GM21390 (cell line): ENCODE data around the gene AOPEP.

Experiments used
- ATAC-seq: cut with Tn5 transposase; IDR thresholded peaks from one replicate; pipeline ENCODE4 v1.9.1; 2021; ENCODE audit not compliant: unreplicated experiment

Gene AOPEP

DNA sequence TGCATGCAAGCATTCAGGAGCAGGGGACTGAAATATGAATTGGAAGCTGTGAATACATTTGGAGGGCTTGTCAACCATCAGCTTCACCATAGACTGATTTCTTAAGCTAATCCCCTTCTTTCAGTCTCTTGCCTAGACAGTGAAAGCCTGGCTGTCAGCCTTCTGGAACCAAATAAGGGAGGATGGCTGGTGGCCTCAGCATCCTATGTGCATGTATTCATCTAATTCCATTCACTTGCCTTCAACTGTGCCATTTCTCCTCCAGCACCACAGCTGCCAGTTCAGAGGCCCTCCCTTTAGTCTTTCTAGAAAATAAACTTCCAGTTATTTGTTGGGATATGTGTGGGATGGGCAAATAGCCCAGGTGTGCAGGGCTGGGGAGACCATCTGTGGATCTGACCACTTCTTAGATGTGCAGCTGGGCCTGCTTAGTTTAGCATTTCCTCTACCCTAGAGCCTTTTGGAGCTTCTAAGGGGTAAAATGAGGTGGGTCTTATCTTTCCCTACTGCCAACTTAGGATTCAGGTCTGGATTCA lies 62.1 kb downstream of the AOPEP start:
- no peak for ATAC-seq

DNA sequence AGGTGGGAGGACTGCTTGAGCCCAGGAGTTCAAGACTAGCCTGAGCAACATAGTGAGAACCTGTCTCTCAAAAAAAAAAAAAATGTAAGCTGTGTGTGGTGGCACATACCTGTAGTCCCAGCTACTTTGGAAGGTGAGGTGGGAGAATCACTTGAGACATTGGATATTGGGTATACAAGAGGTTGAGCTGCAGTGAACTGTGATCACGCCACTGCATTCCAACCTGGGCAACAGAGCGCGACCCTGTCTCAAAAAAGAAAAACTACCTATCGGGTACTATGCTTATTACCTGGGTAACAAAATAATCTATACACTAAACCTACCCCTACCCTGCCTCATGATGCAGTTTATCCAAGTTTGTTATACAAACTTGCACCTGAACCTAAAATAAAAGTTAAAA lies 64.9 kb downstream of the AOPEP start:
- ATAC-seq: no peak

DNA sequence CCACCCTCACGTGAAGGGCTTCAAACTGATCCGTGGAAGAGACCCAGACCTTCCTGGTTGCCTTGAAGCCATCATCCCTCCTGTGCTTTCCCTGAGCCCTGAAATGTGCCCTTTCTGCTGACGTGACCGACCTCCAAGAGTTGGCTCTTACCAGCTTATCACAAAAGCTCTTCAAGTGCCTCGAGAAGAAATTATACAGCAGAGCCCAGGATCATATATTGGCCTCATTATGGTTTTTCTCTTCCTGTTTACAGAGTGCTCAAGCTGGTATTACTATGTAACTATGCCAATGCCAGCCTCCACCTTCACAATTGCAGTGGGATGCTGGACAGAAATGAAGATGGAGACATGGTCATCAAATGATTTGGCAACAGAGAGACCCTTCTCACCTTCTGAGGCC lies 66.0 kb downstream of the AOPEP start:
- ATAC-seq: no peak

DNA sequence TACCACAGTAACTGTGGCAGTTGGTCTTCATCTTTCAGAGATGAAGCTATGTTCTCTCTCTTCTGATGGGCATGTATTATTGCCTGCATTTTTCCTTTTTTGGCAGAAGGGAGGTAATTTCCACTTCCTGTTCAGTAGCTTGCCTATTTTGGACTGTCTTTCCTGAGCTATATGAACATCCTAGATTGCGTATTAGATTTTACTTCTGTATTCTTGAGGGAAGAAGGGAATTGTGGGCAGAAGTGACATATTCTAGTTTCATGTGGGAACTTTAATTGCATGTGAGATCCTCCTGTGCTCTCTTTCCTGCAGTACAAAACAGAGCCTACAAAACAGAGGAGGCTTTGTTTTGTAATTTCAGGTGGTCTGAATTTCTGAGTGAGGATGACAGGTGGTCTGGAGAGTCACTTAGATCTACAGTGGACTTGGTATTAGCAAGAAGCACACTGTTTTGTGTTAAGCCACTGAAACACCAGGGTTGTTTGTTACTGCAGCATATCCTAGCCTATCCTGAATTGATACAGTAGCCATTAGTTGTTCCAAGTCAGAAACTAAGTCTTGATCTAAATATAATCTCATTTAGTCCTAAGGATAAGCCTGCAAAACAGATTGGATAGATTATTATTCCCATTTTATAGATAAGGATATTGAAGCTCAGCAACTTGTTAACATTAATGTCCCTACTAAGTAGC lies 68.1 kb downstream of the AOPEP start:
- no peak for ATAC-seq

DNA sequence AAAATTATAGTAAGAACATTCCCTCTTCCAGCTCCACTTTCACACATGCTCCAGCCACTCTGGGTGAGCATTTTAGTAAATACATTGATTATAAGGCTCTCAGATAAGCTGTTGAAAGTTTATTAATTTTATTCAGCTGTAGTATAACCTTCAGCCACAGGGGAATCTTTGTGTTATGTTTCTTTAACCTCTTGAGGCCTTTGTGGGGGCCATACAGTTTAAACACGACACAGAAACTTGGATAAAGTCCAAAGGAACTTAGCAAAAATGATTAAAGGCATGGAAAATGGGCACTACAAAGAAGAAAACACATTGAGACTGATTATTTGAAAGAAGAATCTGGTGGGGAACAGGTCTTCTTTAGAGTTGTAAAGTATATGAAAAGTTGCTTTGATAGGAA lies 70.2 kb downstream of the AOPEP start:
- no peak for ATAC-seq

DNA sequence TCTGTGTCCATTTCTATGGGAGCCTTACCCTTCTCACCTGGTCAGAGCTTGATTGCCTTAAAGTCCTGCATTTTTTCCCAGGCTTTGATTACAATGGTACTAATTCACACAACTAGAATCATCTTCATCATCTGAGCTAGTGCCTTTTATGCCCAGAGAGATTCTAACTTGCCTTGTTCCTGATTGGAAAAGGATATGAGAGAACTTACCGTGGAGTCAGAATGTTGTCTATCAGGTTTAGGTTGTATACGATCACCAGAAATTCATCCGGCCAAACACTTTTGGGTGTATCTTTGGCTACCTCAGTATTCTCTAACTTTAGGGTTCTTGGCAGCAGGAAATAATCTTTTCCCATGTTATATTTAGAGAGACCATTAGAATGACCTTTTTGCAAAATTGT lies 71.7 kb downstream of the AOPEP start:
- ATAC-seq: no peak

DNA sequence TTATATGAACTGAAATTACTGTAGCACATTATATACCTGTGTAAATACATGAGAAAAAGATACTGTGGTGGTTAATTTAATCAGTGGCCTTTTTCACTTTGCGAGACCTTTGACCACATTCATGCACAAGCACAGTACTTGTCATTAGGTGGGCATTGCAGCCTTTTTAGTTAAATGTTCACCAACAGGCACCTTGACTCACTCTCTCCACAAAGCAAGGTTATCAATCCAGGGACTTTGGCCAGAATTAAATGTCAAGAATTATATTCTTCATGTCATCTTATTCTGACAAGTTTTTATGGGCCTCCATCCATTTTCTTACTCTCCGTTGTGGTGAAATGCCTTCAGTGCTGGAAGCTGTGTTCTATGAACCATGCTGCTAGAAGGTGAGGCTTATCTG lies 72.2 kb downstream of the AOPEP start:
- ATAC-seq: no peak

DNA sequence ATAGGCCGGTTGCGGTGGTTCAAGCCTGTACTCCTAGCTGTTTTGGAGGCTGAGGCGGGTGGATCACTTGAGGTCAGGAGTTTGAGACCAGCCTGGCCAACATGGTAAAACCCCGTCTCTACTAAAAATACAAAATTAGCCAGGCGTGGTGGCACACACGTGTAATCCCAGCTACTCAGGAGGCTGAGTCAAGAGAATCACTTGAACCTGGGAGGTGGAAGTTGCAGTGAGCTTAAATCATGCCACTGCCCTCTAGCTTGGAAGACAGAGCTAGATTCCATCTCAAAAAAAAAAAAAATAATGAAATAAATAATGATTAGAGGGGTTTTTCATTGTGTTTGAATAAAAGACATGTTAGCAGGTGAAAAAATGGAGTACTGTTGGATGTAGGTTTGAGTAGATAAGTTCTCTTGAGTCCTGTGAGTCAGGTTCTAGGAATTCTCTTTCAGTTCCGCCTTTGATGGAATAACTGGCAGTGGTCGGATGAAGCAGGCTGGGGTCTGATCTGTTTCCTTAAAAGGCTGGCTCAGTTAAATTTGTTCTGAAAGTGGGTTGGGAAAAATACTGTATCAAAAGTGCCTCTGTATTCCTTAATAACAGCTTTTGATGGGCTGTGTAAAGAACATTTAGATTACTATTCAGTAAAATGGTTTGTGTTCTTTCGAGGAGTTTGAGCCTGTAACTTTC lies 73.2 kb downstream of the AOPEP start:
- no peak for ATAC-seq

DNA sequence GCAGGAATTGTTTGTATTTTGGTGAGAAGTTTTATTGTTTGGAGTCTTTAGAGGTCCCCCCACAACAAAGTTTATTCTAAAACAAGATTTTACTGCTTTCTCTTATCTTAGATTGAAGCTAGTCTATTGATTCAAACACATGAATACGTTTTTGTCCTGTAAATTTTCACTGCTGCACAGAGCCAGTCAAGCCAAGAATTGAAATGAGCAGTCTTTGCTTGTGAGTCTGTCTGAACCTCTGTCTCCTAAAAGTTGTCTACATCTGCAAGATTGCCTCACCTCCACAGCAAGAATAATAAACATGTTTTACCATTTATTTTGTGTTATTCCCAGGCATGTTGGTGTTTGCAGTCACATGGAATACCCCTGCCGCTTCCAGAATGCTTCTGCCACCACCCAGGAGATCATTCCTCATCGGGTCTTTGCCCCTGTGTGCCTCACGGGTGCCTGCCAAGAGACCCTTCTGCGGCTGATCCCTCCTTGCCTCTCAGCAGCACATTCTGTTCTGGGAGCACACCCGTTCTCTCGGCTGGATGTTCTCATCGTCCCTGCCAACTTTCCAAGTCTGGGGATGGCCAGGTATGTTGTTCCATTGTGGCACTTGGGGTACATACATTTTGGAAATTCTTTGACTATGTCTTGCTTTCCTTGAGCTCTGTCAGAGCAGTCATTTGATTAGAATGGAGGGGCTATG lies 74.1 kb downstream of the AOPEP start:
- ATAC-seq: no peak

DNA sequence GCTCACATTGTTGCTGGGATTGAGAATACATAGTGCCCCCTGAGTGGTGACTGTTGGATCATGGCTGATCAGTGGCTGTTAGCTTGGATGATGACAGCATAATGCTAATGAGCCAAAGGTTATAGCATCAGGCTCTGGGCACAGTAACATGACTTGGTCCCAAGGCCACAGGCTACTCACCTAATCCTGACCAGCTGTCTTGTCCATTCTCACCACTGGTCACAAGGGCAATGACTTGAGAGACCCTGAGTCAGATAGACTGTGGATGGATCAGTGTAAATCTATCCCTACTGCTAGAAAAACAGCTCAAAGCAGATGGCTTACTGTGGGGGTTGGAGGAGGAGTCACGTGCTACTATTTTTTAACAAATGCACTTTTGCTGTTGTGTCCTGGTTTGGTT lies 74.7 kb downstream of the AOPEP start:
- ATAC-seq: no peak

DNA sequence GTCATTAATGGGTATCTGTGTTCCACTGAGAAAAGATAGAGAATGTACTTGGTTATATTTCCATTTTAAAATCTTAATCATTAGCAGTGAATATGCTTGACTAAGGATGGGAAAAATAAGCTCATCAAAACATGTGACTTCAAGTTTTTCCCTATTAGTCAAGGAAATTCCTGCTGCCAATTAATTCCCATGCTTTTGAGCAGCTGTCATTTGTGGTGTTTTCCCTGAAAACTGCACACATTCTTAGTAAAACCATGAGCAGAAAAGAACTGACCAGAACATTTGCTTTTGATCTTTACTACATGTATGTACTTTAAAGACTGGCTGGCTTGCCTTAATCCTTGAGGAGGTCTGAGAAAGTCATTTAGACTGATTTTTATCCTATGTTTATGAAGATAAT lies 75.2 kb downstream of the AOPEP start:
- ATAC-seq: no peak

DNA sequence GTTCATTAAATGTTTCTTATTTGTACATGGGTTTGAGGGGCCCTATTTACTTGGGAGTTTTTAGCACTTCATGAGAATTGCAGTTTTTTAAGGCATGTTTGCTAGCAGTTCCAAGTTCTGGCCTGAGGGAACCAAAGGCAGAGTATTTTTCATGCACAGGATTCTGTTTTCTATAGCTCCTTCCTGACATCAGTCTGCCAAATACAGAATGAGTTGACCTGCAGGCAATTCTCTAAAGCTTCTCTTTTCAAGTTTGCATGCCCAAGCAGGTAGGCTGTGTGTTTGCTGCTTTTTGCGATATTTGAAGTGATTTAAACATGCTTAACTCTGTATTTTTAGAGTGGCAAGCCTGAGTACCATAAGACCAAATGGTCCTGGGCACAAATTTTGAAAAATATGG lies 75.8 kb downstream of the AOPEP start:
- ATAC-seq: no peak

DNA sequence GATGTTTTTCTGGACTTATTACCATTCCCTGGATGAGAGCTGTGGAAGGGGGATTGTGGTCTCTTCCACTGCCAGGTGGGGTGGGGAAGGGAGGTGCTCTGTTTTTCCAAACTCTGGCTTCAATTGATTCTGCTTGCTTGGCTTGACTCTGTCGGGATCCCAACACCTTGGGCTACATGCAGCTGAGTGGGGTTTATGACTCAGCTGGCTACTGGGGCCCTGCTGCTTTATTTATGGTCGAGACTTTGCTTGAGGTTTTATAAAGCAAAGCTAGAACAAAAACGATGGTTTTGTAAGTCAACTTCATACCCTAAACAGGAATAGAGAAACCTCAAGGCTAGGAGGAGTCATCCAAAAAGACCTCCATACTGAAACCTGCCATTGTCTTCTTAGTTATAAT lies 76.3 kb downstream of the AOPEP start:
- peak; percentile 55 for ATAC-seq

DNA sequence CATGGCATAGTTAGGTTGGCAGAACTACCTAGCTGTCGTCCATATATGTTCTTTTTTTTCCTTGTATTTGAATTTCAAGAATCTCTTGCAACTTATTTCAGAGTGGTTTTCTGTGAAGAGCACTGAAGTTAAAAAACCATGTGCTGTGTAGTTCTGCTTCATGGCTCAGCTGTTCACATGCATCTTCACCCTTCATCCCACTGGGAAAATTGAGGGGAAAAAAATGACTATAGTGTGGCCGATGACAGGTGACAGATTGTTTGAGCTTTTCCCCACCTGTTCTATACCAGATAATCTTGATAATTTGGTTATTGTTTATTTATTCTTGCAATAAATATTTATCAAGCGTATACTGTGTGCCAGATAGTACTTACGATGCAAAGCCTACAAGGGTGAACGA lies 77.8 kb downstream of the AOPEP start:
- ATAC-seq: no peak

DNA sequence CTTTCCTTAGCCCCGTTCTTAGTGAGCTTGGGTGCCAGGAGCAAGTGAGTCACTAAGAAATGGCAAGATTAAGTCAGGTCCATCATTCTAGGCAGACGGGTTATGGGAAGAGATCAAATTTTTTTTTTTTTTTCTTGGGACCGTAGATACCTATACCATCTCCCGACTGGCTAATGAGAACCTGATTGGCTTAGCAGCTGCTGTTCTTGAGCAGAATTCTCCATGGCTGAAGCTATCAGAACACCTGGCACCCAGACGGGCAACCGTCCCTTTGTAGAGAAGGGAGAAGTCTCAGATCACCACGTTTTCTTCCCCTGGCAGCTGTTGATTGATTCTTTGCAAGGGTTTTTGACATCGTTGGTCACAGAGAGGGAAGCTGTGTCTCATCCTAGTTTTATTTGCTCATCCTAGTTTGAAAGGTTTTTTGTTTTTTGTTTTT lies 78.6 kb downstream of the AOPEP start:
- no peak for ATAC-seq

DNA sequence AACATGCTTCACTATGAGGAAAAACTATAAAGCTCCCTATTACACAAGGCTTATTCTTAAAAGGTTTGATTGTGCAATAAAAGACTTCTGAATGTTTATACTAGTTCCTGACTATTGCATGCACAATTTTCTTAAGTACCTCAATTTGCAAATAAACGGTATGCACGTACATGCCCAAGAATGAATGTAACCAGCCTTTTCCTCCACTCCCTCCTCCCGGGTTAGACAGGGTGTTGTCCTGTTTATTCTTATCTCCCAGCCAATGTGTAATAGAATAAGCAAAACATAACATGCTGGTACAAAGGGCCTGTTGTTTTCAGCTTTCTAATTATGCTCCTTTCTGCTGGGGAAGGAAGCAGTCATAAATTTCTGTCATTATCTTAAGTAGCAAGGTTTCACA lies 79.1 kb downstream of the AOPEP start:
- no peak for ATAC-seq

DNA sequence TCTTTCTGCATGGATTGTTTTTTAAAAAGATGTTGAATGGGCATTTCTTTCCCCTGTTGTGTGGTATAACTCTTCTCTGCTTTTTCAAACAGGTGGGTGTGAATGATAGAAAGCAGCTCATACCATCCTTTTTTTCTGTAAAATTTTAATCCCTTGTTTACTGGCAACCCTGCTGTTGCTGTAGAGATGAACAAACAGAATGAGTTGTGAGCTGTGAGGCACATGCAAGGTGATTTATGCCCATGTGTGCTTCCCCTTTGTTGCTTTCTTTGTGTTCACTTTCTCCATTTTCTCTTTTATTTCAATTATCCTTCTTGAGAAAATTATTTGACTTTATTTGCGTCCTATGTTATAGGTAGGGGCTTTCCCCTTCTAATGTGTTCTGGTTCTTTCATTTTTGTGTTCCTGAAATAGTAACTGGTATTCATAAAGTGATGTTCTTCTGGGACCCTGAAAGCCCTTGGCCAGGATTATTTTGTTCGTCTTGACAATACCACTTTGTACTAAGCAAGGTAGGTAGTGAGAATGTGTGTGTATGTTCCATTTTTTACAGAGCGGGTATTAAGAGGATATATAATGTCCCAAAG lies 79.9 kb downstream of the AOPEP start:
- ATAC-seq: no peak

DNA sequence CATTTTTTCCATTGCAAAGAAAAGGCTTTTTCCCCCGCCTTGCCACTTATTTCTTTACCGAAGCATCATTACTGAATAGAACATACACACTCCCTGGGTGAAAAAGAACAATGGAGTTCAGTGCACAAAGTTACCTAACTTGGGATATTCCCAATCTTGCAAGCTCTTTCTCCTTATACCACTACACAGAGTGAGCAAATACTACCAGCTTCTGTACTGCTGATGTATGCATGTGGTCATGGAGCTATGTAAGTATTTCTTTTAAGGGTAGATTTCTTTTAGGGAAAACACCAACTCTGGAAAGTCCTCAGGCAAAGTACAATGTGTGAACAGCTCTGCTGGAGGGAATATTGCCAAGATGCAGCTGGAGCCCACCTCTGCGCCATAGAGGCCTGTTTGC lies 81.1 kb downstream of the AOPEP start:
- no peak for ATAC-seq

DNA sequence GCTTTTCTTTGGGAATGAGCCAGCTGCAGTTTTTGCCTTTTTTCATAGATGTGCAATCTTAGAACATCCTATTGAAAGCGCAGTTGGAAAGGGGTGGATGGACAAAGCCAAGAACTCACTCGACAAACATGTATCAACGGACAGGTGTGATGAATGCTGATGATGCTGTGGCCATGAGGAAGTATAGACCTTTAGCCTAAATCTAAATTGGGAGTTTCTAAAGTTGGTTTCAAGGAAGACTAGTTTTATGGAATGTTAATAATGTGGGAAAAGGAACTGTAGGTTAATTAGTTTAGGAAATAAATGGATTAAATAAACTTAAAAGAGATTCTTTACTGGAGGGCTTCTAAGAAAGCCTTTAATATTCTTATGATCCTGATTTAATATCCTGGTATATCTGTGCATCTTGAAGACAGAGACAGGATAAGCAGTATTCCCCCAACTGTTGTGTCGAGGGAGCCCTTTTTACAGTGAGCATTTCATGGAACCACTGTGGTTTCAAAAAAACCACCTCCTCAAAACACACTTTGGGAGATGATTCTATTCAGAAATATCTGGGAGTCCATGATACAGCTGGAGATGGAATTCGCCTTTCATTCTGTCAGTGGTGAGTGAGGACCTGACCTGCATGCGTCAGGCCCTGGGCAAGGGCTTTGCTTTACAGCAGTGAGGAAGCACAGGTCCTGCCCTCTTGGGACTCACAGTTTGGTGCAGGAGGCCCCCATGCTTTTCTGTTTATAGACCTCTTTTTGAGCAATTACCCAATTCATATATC lies 82.6 kb downstream of the AOPEP start:
- ATAC-seq: no peak

DNA sequence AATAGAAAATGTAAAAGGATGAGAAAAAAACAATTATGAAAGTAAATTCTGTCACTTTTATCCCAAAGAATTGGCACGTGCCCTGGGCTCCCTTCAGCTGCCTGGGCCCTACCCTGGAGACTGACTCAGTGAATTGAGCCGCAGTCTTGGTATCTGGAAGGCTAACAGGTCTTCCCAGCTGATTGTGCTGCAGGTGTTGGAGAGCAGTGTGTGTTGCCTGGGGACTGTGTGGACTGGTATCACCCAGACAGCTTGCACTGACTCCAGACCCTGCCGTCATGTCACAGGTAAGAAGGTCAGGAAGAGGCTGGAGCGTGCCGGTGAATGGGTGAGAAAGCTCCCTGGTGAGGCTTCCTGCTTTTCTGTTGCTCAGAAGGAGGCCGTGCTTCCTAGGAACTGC lies 83.3 kb downstream of the AOPEP start:
- no peak for ATAC-seq

DNA sequence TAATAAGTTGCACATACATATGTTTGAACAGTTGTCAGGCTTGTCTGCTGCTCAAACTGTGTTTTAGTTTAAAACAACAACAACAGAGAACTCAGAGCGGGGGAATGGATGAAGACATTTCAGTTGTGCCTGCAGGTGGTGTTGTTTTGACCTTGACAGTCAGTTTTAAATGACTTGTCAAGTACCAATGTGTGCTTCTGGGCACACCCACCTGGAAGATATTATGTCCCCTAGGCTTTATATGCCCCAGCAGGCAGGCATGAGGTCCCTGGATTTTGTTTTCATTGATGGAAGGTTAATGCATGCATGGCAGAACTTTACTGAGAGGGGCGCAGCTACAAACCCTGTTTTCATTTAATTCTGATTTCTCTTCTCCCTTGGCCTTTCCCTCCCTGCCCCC lies 84.6 kb downstream of the AOPEP start:
- ATAC-seq: no peak
